ENCODE data around the gene SMYD2. TPM values are rescaled to one million over a fixed set of nuclear protein-coding genes. Genes with fewer than 3 reads are reported as not detected.

SMYD2 gene
- total and polyA plus RNA-seq, 10 of the 15 experiments (the other 5 are each of a cell fraction or from before 2014, with no cell fraction given) = 8.3 to 55.7 (median 26.4) TPM

GRCh38 chr1:214331180-214331579, 50.2 kb downstream of the SMYD2 start (continued):
- TF ChIP-seq RELB (IDR thresholded peaks at IDR 0.05; ENCODE audit: low read depth) (no peak), HDGF (IDR thresholded peaks at IDR 0.05) (no peak), NFYA (IDR thresholded peaks at IDR 0.05; ENCODE audit: borderline replicate concordance, low read depth, low read length) (no peak), SIN3A (IDR thresholded peaks at IDR 0.05; ENCODE audit: low read depth, low read length) (no peak), CHD2 (IDR thresholded peaks at IDR 0.05; ENCODE audit: borderline replicate concordance, low read depth, low read length) (no peak), CEBPB (IDR thresholded peaks at IDR 0.05; ENCODE audit: borderline replicate concordance in 1 of 2, low read depth in 2 of 2, low read length in 2 of 2) (no peak), SMAD5 (IDR thresholded peaks at IDR 0.05; ENCODE audit: low read depth) (no peak), SMC3 (IDR thresholded peaks at IDR 0.05; ENCODE audit: borderline replicate concordance, low read length) (no peak)

- 44% methylated on average over 9 of the region's 9 CpGs for WGBS (ENCODE audit: insufficient coverage, insufficient replicate concordance, low lambda C conversion rate, missing lambda C conversion rate)
- ATAC-seq = peak; percentile 78
- peaks cover 0 to 1% of the 10 kb centered on the region in 2 experiments; a peak in 2 of 4 replicates for H3K36me3 ChIP-seq (ENCODE audit: control insufficient read depth in 2 of 2, insufficient read depth in 2 of 2, low read length in 1 of 2)
- no peak for TF ChIP-seq IKZF1 (conservative IDR thresholded peaks at IDR 0.05)
- peak; percentile 66 for TF ChIP-seq RAD21 (IDR thresholded peaks at IDR 0.05; ENCODE audit: insufficient read depth, low read depth, low read length)
- TF ChIP-seq, protein P1, sequence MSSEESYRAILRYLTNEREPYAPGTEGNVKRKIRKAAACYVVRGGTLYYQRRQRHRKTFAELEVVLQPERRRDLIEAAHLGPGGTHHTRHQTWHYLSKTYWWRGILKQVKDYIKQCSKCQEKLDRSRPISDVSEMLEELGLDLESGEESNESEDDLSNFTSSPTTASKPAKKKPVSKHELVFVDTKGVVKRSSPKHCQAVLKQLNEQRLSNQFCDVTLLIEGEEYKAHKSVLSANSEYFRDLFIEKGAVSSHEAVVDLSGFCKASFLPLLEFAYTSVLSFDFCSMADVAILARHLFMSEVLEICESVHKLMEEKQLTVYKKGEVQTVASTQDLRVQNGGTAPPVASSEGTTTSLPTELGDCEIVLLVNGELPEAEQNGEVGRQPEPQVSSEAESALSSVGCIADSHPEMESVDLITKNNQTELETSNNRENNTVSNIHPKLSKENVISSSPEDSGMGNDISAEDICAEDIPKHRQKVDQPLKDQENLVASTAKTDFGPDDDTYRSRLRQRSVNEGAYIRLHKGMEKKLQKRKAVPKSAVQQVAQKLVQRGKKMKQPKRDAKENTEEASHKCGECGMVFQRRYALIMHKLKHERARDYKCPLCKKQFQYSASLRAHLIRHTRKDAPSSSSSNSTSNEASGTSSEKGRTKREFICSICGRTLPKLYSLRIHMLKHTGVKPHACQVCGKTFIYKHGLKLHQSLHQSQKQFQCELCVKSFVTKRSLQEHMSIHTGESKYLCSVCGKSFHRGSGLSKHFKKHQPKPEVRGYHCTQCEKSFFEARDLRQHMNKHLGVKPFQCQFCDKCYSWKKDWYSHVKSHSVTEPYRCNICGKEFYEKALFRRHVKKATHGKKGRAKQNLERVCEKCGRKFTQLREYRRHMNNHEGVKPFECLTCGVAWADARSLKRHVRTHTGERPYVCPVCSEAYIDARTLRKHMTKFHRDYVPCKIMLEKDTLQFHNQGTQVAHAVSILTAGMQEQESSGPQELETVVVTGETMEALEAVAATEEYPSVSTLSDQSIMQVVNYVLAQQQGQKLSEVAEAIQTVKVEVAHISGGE (CRISPR knock-in tag; IDR thresholded peaks at IDR 0.05) = no peak
- peak; percentile 68 to 91 (median 87) for TF ChIP-seq CTCF (IDR thresholded peaks at IDR 0.05 in 2 of 3, conservative IDR thresholded peaks at IDR 0.05 in 1 of 3; ENCODE audit: control insufficient read depth in 2 of 3, extremely low read depth in 1 of 3, insufficient read depth in 1 of 3, low read depth in 3 of 3, low read length in 3 of 3)
- no peak for TF ChIP-seq TCF3 (IDR thresholded peaks at IDR 0.05; ENCODE audit: borderline replicate concordance, insufficient read depth, low read depth, low read length)
- no peak for TF ChIP-seq KDM1A (IDR thresholded peaks at IDR 0.05; ENCODE audit: borderline replicate concordance)
- peak; percentile 15 for TF ChIP-seq RELA (IDR thresholded peaks at IDR 0.05; ENCODE audit: borderline replicate concordance, partially characterized antibody)
These were observed 51.0 kb downstream of the SMYD2 start for GRCh38 chr1:214331827-214332423.

More at GRCh38 chr1:214331827-214332423, 51.0 kb downstream of the SMYD2 start:
- ChIA-PET SMC1A (ENCODE audit: uncharacterized antibody, unreplicated experiment) (interaction anchor here (0.6 to 12.2 kb wide), 28 partner anchors 9 to 950 kb away, joined by 3 to 323 read pairs (median 6); partner anchors contain the start of gene CENPF), POLR2A (interaction anchor here (0.5 kb wide), 1 partner anchor 253 kb away, joined by 4 read pairs; no protein-coding TSS in a partner anchor), RAD21 (ENCODE audit: unreplicated experiment) (interaction anchor here (0.5 to 10.5 kb wide), 37 partner anchors 14 to 1194 kb away, joined by 3 to 207 read pairs (median 4); partner anchors contain the start of gene SMYD2), CTCF (interaction anchor here (0.5 to 17.7 kb wide), 85 partner anchors 8 to 1195 kb away, joined by 3 to 597 read pairs (median 7); partner anchors contain the start of genes CENPF and SMYD2)
- Histone ChIP-seq H3K9ac (ENCODE audit: control insufficient read depth, insufficient read depth, low read length) (no peak overlapping the region), H3K27ac (ENCODE audit: control insufficient read depth, insufficient read depth) (no peak overlapping the region), H3K4me3 (no peak overlapping the region), H3K79me2 (ENCODE audit: control insufficient read depth, insufficient read depth, low read length) (no peaks in the 10 kb centered on the region), H4K20me1 (ENCODE audit: control insufficient read depth, insufficient read depth) (no peaks in the 10 kb centered on the region), H3K9me3 (replicated peaks; ENCODE audit: control insufficient read depth, insufficient read depth, low read length) (no peaks in the 10 kb centered on the region), H3K27me3 (replicated peaks in 1 of 2; ENCODE audit: control insufficient read depth in 2 of 2, insufficient read depth in 2 of 2, low read length in 1 of 2) (no peaks in the 10 kb centered on the region), H2AFZ (ENCODE audit: control insufficient read depth, low read depth, low read length) (no peak overlapping the region), H3K4me2 (ENCODE audit: control insufficient read depth, insufficient read depth) (no peak overlapping the region), H3K4me1 (ENCODE audit: control insufficient read depth, insufficient read depth, low read length) (no peaks in the 10 kb centered on the region)
- in situ Hi-C loops (cut with MboI) (loop anchor here (5.0 to 10.0 kb wide), 5 partner anchors 65 to 1193 kb away; no protein-coding TSS in a partner anchor), intact Hi-C loops (cut with micrococcal nuclease; ENCODE audit: unreplicated experiment) (loop anchor here (5.0 to 10.0 kb wide), 2 partner anchors 295 to 1193 kb away; no protein-coding TSS in a partner anchor)
- FAIRE-seq (peak; percentile 79), DNase-seq (ENCODE audit: low read depth, low spot score) (no peak)
- no TSS peak for BruUV-seq (replicated peaks)

Data from GM12878 (cell line).